ENCODE results near the gene ITGA2. TPM values are rescaled to one million over a fixed set of nuclear protein-coding genes. Genes with fewer than 3 reads are reported as not detected.

Gene ITGA2
- total and polyA plus RNA-seq, 4 donors: 0.50 to 8.0 (median 3.6) TPM

- DNase-seq (no peak), ATAC-seq (ENCODE audit: low FRiP score) (no peak)
- WGBS, 2 donors: 82 to 83% methylated on average over 3 of the region's 3 CpGs
- Histone ChIP-seq H3K4me1 (ENCODE audit: control insufficient read depth in 1 of 2, insufficient read depth in 2 of 2, low read length in 2 of 2) (peaks cover 0 to 4% of the 10 kb centered on the region in 2 donors), H3K27ac (ENCODE audit: low read depth in 1 of 2, low read length in 2 of 2) (no peak overlapping the region), H3K4me3 (ENCODE audit: low read length in 2 of 2) (no peak overlapping the region), H3K36me3 (ENCODE audit: control insufficient read depth in 1 of 2, insufficient read depth in 2 of 2, low read length in 1 of 2) (no peaks in the 10 kb centered on the region), H3K9me3 (ENCODE audit: control insufficient read depth, low read length) (no peaks in the 10 kb centered on the region), H3K27me3 (ENCODE audit: control insufficient read depth in 1 of 2, insufficient read depth in 2 of 2, low read length in 1 of 2) (no peaks in the 10 kb centered on the region)
- intact Hi-C loops (cut with DNase I): no loop called here
Measured at GRCh38 chr5:53112909-53113308, 123.8 kb downstream of the ITGA2 start.

- Histone ChIP-seq H3K4me3 (ENCODE audit: low read length in 2 of 2) (no peak overlapping the region), H3K36me3 (ENCODE audit: control insufficient read depth in 1 of 2, insufficient read depth in 2 of 2, low read length in 1 of 2) (no peaks in the 10 kb centered on the region), H3K27ac (ENCODE audit: low read depth in 1 of 2, low read length in 2 of 2) (no peak overlapping the region), H3K9me3 (ENCODE audit: control insufficient read depth, low read length) (no peaks in the 10 kb centered on the region), H3K4me1 (ENCODE audit: control insufficient read depth in 1 of 2, insufficient read depth in 2 of 2, low read length in 2 of 2) (peaks cover 0 to 4% of the 10 kb centered on the region in 2 donors), H3K27me3 (ENCODE audit: control insufficient read depth in 1 of 2, insufficient read depth in 2 of 2, low read length in 1 of 2) (no peaks in the 10 kb centered on the region)
- DNase-seq (no peak), ATAC-seq (ENCODE audit: low FRiP score) (no peak)
- intact Hi-C loops (cut with DNase I): no loop called here
- WGBS, 2 donors: 85 to 87% methylated on average over 9 of the region's 9 CpGs
Measured at GRCh38 chr5:53113947-53114346, 124.8 kb downstream of the ITGA2 start.

GRCh38 chr5:53114988-53115387 is 125.8 kb downstream of the ITGA2 start:
- intact Hi-C loops (cut with DNase I): no loop called here
- ATAC-seq (ENCODE audit: low FRiP score) (no peak), DNase-seq (no peak)
- Histone ChIP-seq H3K4me3 (ENCODE audit: low read length in 2 of 2) (no peak overlapping the region), H3K9me3 (ENCODE audit: control insufficient read depth, low read length) (no peaks in the 10 kb centered on the region), H3K4me1 (ENCODE audit: control insufficient read depth in 1 of 2, insufficient read depth in 2 of 2, low read length in 2 of 2) (peaks cover 0 to 4% of the 10 kb centered on the region in 2 donors), H3K27ac (ENCODE audit: low read depth in 1 of 2, low read length in 2 of 2) (no peak overlapping the region), H3K36me3 (ENCODE audit: control insufficient read depth in 1 of 2, insufficient read depth in 2 of 2, low read length in 1 of 2) (no peaks in the 10 kb centered on the region), H3K27me3 (ENCODE audit: control insufficient read depth in 1 of 2, insufficient read depth in 2 of 2, low read length in 1 of 2) (no peaks in the 10 kb centered on the region)

- H3K36me3 ChIP-seq (ENCODE audit: control insufficient read depth in 1 of 2, insufficient read depth in 2 of 2, low read length in 1 of 2): no peaks in the 10 kb centered on the region
- WGBS, 2 donors: 62 to 65% methylated on average over 1 of the region's 1 CpG
- no peaks in the 10 kb centered on the region for H3K27me3 ChIP-seq (ENCODE audit: control insufficient read depth in 1 of 2, insufficient read depth in 2 of 2, low read length in 1 of 2)
- no peak for DNase-seq
- no peak overlapping the region for H3K4me3 ChIP-seq (ENCODE audit: low read length in 2 of 2)
- intact Hi-C loops (cut with DNase I): no loop called here
- H3K9me3 ChIP-seq (ENCODE audit: control insufficient read depth, low read length): no peaks in the 10 kb centered on the region
- ATAC-seq (ENCODE audit: low FRiP score): no peak
- no peaks in the 10 kb centered on the region for H3K4me1 ChIP-seq (ENCODE audit: control insufficient read depth in 1 of 2, insufficient read depth in 2 of 2, low read length in 2 of 2)
- no peak overlapping the region for H3K27ac ChIP-seq (ENCODE audit: low read depth in 1 of 2, low read length in 2 of 2)
Measured at GRCh38 chr5:53116597-53116996, 127.4 kb downstream of the ITGA2 start.

- Histone ChIP-seq H3K9me3 (ENCODE audit: control insufficient read depth, low read length) (no peaks in the 10 kb centered on the region), H3K27me3 (ENCODE audit: control insufficient read depth in 1 of 2, insufficient read depth in 2 of 2, low read length in 1 of 2) (no peaks in the 10 kb centered on the region), H3K4me3 (ENCODE audit: low read length in 2 of 2) (no peak overlapping the region), H3K27ac (ENCODE audit: low read depth in 1 of 2, low read length in 2 of 2) (no peak overlapping the region), H3K4me1 (ENCODE audit: control insufficient read depth in 1 of 2, insufficient read depth in 2 of 2, low read length in 2 of 2) (no peaks in the 10 kb centered on the region), H3K36me3 (ENCODE audit: control insufficient read depth in 1 of 2, insufficient read depth in 2 of 2, low read length in 1 of 2) (no peaks in the 10 kb centered on the region)
- DNase-seq (no peak), ATAC-seq (ENCODE audit: low FRiP score) (no peak)
- WGBS, 2 donors: 78 to 92% methylated on average over 5 of the region's 5 CpGs
- intact Hi-C loops (cut with DNase I): no loop called here
Measured at GRCh38 chr5:53118879-53119278, 129.7 kb downstream of the ITGA2 start.

- Histone ChIP-seq H3K27ac (ENCODE audit: low read depth in 1 of 2, low read length in 2 of 2) (no peak overlapping the region), H3K36me3 (ENCODE audit: control insufficient read depth in 1 of 2, insufficient read depth in 2 of 2, low read length in 1 of 2) (no peaks in the 10 kb centered on the region), H3K4me1 (ENCODE audit: control insufficient read depth in 1 of 2, insufficient read depth in 2 of 2, low read length in 2 of 2) (no peaks in the 10 kb centered on the region), H3K9me3 (ENCODE audit: control insufficient read depth, low read length) (no peaks in the 10 kb centered on the region), H3K4me3 (ENCODE audit: low read length in 2 of 2) (no peak overlapping the region), H3K27me3 (ENCODE audit: control insufficient read depth in 1 of 2, insufficient read depth in 2 of 2, low read length in 1 of 2) (no peaks in the 10 kb centered on the region)
- intact Hi-C loops (cut with DNase I): no loop called here
- DNase-seq (no peak), ATAC-seq (ENCODE audit: low FRiP score) (no peak)
- WGBS, 2 donors: 96% methylated on average over 1 of the region's 1 CpG
Measured at GRCh38 chr5:53120165-53120564, 131.0 kb downstream of the ITGA2 start.

GRCh38 chr5:53123702-53124101 is 134.6 kb downstream of the ITGA2 start:
- no peaks in the 10 kb centered on the region for H3K4me1 ChIP-seq (ENCODE audit: control insufficient read depth in 1 of 2, insufficient read depth in 2 of 2, low read length in 2 of 2)
- no peaks in the 10 kb centered on the region for H3K27me3 ChIP-seq (ENCODE audit: control insufficient read depth in 1 of 2, insufficient read depth in 2 of 2, low read length in 1 of 2)
- no peaks in the 10 kb centered on the region for H3K36me3 ChIP-seq (ENCODE audit: control insufficient read depth in 1 of 2, insufficient read depth in 2 of 2, low read length in 1 of 2)
- DNase-seq (no peak), ATAC-seq (ENCODE audit: low FRiP score) (no peak)
- no peak overlapping the region for H3K4me3 ChIP-seq (ENCODE audit: low read length in 2 of 2)
- no peaks in the 10 kb centered on the region for H3K9me3 ChIP-seq (ENCODE audit: control insufficient read depth, low read length)
- H3K27ac ChIP-seq (ENCODE audit: low read depth in 1 of 2, low read length in 2 of 2): no peak overlapping the region
- intact Hi-C loops (cut with DNase I): no loop called here

GRCh38 chr5:53126521-53126920 is 137.4 kb downstream of the ITGA2 start:
- WGBS, 2 donors: 91 to 95% methylated on average over 3 of the region's 3 CpGs
- Histone ChIP-seq H3K4me1 (ENCODE audit: control insufficient read depth in 1 of 2, insufficient read depth in 2 of 2, low read length in 2 of 2) (no peaks in the 10 kb centered on the region), H3K27ac (ENCODE audit: low read depth in 1 of 2, low read length in 2 of 2) (no peak overlapping the region), H3K27me3 (ENCODE audit: control insufficient read depth in 1 of 2, insufficient read depth in 2 of 2, low read length in 1 of 2) (no peaks in the 10 kb centered on the region), H3K9me3 (ENCODE audit: control insufficient read depth, low read length) (no peaks in the 10 kb centered on the region), H3K4me3 (ENCODE audit: low read length in 2 of 2) (no peak overlapping the region), H3K36me3 (ENCODE audit: control insufficient read depth in 1 of 2, insufficient read depth in 2 of 2, low read length in 1 of 2) (no peaks in the 10 kb centered on the region)
- intact Hi-C loops (cut with DNase I): no loop called here
- DNase-seq (no peak), ATAC-seq (ENCODE audit: low FRiP score) (no peak)

- WGBS, 2 donors: 0 to 44% methylated on average over 1 of the region's 1 CpG
- Histone ChIP-seq H3K4me3 (ENCODE audit: low read length in 2 of 2) (no peak overlapping the region), H3K4me1 (ENCODE audit: control insufficient read depth in 1 of 2, insufficient read depth in 2 of 2, low read length in 2 of 2) (no peaks in the 10 kb centered on the region), H3K36me3 (ENCODE audit: control insufficient read depth in 1 of 2, insufficient read depth in 2 of 2, low read length in 1 of 2) (no peaks in the 10 kb centered on the region), H3K9me3 (ENCODE audit: control insufficient read depth, low read length) (no peaks in the 10 kb centered on the region), H3K27ac (ENCODE audit: low read depth in 1 of 2, low read length in 2 of 2) (no peak overlapping the region), H3K27me3 (ENCODE audit: control insufficient read depth in 1 of 2, insufficient read depth in 2 of 2, low read length in 1 of 2) (no peaks in the 10 kb centered on the region)
- ATAC-seq (ENCODE audit: low FRiP score): no peak
- intact Hi-C loops (cut with DNase I): no loop called here
- DNase-seq: no peak
Measured at GRCh38 chr5:53127107-53127506, 138.0 kb downstream of the ITGA2 start.

Data from aorta (tissue), 5 donors.